HG03457 (cell line): Measurements from ENCODE around the gene AOC3.
"Not testable (repeated sequence)": the region's sequence is repeated elsewhere in the genome, so short reads cannot be mapped to it uniquely, and the experiment has no call there.

Experiments used
- ATAC-seq: cut with Tn5 transposase; IDR thresholded peaks from one replicate; pipeline ENCODE4 v1.9.1; 2021; ENCODE audit warnings: moderate number of reproducible peaks; ENCODE audit not compliant: unreplicated experiment

The AOC3 gene

GRCh38 chr17:42891539-42892152 is 40.6 kb downstream of the AOC3 start:
- ATAC-seq: no peak

DNA sequence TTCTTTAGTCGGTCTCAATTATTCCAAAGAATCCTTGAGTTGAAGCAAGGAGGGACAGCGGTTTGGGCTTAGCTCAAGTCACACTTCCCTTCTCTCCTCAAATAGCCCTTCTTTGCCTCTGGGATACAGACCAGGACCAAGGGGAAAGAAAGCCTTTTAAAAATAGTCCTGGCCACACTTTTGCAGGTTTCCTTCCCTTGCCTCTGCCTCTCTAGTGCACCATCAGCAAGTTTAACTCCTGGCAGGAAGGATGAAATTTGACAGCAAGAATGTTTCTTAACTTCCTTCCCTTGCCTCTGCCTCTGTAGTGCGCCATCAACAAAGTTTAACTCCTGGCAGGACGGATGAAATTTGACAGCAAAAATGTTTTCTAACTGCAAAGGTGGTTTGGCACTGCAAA is 42.4 kb downstream of the AOC3 start:
- ATAC-seq: no peak

DNA sequence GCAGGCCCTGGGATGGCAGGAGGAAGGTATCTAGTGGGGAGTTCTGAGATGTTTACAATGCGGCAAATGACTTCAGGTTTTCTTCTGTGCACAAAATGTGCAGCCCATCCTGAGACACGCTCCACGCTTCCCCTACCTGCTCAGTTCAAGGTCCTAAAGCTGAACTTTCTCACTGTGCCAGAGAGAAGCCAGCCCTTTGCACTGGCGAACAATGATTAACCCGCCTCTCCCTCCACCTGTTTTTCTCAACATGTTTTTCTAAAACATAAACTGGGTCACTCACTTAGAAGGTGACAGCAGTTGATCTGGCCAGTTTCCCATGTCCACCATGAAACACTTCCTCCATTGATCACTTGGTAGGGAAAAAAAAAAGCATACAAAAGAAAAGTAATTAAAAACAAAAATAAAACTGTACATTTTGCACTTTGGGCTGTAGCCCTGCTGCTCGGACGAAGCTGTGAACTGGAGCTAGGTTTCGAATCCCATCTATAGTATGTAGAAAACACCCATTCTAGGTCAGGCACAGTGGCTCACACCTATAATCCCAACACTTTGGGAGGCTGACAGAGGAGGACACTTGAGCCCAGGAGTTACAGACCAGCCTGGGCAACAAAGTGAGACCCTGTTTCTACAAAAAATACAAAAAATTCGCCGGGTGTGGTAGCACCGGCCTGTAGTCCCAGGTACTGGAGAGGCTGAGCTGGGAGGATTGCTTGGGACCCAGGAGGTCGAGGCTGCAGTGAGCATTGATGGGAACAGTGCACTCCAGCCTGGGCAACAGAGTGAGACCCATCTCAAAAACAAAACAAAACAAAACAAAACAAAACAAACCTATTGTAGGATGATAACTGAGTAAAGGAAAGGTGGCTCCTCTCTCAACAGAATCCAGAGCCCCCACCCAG is 43.5 kb downstream of the AOC3 start:
- ATAC-seq: no peak

DNA sequence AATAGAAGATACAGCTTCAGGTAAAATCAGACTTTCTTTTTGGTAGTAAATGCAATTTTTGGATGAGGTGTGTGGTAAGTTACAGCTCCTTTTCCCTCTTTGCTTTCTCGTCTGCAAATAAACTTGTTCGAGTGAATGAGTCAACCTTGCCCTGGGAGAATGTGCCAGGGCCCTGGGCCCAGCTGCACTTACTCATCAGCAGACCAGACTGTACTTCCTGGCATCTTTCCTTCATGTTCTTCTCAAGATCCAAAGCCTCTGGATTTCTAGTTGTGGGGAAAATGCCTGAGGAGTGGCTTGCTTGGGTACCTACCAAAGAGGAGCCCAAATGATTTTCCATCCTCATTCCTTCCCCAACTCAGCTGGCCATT is 44.2 kb downstream of the AOC3 start:
- no peak for ATAC-seq

DNA sequence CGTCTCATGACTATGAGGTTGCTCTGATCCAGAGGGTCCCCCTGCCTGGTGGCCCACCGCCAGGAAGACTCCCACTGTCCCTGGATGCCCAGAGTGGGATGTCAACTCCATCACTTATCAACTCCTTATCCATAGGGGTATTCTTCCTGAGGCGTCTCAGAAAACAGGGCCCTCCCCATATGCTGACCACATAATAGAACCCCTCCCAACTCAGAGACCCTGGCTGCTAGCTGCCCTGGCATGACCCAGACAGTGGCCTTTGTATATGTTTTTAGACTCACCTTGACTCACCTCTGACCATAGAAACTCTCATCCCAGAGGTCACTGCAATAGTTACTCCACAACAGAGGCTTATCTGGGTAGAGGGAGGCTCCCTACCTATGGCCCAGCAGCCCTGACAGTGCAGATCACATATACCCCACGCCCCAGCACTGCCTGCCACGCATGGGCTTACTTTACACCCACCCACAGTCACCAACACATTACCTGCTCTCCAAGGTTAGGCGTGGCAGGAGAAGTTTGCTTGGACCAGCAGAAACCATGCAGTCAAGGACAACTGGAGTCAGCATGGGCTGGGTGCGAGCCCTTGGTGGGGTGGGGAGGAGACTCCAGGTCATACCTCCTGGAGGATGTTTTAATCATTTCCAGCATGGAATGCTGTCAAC is 47.3 kb downstream of the AOC3 start:
- no peak for ATAC-seq

DNA sequence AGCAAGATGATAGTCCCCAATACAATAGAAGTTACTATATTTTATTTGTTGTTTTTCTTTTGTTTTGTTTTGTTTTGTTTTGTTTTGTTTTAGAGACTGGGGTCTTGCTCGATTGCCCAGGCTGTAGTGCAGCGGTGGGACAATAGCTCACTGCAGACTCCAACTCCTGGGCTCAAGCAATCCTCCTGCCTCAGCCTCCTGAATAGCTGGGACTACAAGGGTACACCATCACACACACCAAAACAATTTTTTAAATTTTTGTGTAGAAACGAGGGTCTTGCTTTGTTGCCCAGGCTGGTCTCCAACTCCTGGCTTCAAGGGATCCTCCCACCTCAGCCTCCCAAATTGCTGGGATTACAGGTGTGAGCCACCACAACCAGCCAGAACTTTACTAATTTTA is 49.0 kb downstream of the AOC3 start:
- not testable (repeated sequence) for ATAC-seq

- no peak for ATAC-seq
These were observed 49.7 kb downstream of the AOC3 start, which contains the start of gene G6PC1 for GRCh38 chr17:42900460-42901331. G6PC1 (plus strand) TSS chr17:42900799; CDS start chr17:42900877, 78 bp downstream.

- ATAC-seq: no peak
These were observed 50.7 kb downstream of the AOC3 start for GRCh38 chr17:42901535-42902229.

GRCh38 chr17:42904110-42904469 is 53.1 kb downstream of the AOC3 start:
- ATAC-seq: no peak

DNA sequence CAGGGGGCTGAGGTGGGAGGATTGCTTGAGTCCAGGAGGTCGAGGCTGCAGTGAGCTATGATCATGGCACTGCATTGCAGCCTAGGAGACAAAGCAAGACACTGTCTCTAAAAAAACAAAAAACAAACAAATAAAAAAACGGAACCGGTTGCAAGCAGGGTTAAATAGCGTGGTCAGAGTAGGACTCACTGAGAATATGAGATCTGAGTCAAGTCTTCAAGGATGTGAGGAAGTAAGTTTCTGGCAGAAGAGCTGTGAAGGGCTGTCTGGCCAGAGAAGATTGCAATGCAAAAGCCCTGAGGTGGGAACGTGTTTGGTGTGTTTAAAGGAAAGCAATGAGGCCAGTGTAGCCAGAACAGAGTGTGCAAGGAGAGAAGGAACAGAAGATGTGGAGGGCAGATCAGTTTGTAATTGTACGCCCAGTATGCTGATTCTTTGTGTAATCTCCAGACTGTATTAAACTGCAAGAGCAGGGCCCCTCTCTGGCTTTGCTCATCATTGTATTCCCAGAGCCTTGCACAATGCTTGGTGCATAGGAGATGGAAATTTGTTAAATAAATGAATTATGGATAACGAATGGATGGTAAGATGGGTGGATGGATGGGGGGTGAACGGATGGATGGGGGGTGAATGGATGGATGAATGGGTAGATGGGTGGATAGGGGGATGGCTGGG is 55.9 kb downstream of the AOC3 start:
- no peak for ATAC-seq
